CD4-positive, alpha-beta T cell treated with Interleukin-6 at 100 ng/mL for 8 hours (primary cell): ENCODE data around the gene NANOS1.
A peak's percentile ranks its signal among the peaks of the same experiment; 100 is the strongest.
"Not testable (repeated sequence)": the region's sequence is repeated elsewhere in the genome, so short reads cannot be mapped to it uniquely, and the experiment has no call there.

Source experiments
- DNase-seq: peaks from one replicate; pipeline ENCODE4 v3.0.0-alpha.2; 2020; ENCODE audit warnings: mixed read lengths, low spot score

NANOS1 gene

GRCh38 chr10:119007211-119007574, 22.3 kb upstream of the NANOS1 start:
- no peak for DNase-seq

- no peak for DNase-seq
Observed at GRCh38 chr10:119020627-119020946, 8.9 kb upstream of the NANOS1 start.

- DNase-seq = no peak
Observed at GRCh38 chr10:119022846-119023552, 6.5 kb upstream of the NANOS1 start.

GRCh38 chr10:119023553-119023868, 6.0 kb upstream of the NANOS1 start:
- no peak for DNase-seq

GRCh38 chr10:119024882-119025281, 4.6 kb upstream of the NANOS1 start:
- no peak for DNase-seq

GRCh38 chr10:119025336-119025735, 4.2 kb upstream of the NANOS1 start:
- no peak for DNase-seq

GRCh38 chr10:119025776-119026175, 3.7 kb upstream of the NANOS1 start:
- no peak for DNase-seq

GRCh38 chr10:119026301-119027110, 3.0 kb upstream of the NANOS1 start:
- no peak for DNase-seq

- not testable (repeated sequence) for DNase-seq
Observed at GRCh38 chr10:119028445-119028899, 1.0 kb upstream of the NANOS1 start.

GRCh38 chr10:119028900-119029612, 458 bp upstream of the NANOS1 start:
- DNase-seq = peak; percentile 80

GRCh38 chr10:119030421-119031250, 1.1 kb downstream of the NANOS1 start:
- DNase-seq = peak; percentile 28

- no peak for DNase-seq
Observed at GRCh38 chr10:119031496-119032059, 2.1 kb downstream of the NANOS1 start.

GRCh38 chr10:119039161-119039560, 9.6 kb downstream of the NANOS1 start:
- no peak for DNase-seq

GRCh38 chr10:119041326-119041725, 11.8 kb downstream of the NANOS1 start:
- DNase-seq = no peak

- no peak for DNase-seq
Observed at GRCh38 chr10:119042169-119042568, 12.7 kb downstream of the NANOS1 start.

- no peak for DNase-seq
Observed at GRCh38 chr10:119045561-119045960, 16.0 kb downstream of the NANOS1 start.

- DNase-seq = no peak
Observed at GRCh38 chr10:119049361-119049760, 19.8 kb downstream of the NANOS1 start.

GRCh38 chr10:119049777-119050176, 20.3 kb downstream of the NANOS1 start:
- no peak for DNase-seq

- DNase-seq = no peak
Observed at GRCh38 chr10:119051775-119052174, 22.3 kb downstream of the NANOS1 start.

- DNase-seq = no peak
Observed at GRCh38 chr10:119055472-119055871, 26.0 kb downstream of the NANOS1 start.

GRCh38 chr10:119058010-119058409, 28.5 kb downstream of the NANOS1 start:
- DNase-seq = no peak

GRCh38 chr10:119059557-119059956, 30.0 kb downstream of the NANOS1 start:
- no peak for DNase-seq
